C4-2B (cell line): ENCODE data around the gene PRSS53.

Source experiments
- CTCF ChIP-seq: fragments of 450-650 bp; conservative IDR thresholded peaks from 2 replicates; pipeline ENCODE4 v1.5.1; 2017; ENCODE audit warnings: mild to moderate bottlenecking
- ZFX ChIP-seq: fragments of 450-650 bp; IDR thresholded peaks from 2 replicates; pipeline ENCODE4 v1.6.1; 2017

- TF ChIP-seq CTCF (no peak), ZFX (no peak)
Measured at GRCh38 chr16:31093132-31093703, 4.5 kb upstream of the PRSS53 start.
